Activated CD8-positive, alpha-beta T cell treated with anti-CD3 and anti-CD28 coated beads for 36 hours (primary cell): ENCODE measurements around the gene HSF5. TPM values are rescaled to one million over a fixed set of nuclear protein-coding genes. Genes with fewer than 3 reads are reported as not detected.
A peak's percentile ranks its signal among the peaks of the same experiment; 100 is the strongest.

Experiments
- ATAC-seq: fragments of 200-7000 bp; cut with Tn5 transposase; one replicate; pipeline ENCODE4 v1.10.0; 2021; ENCODE audit warnings: mild to moderate bottlenecking, moderate library complexity
- CTCF ChIA-PET: fragments of 350-600 bp; sonication (Branson Sonifier 250); formaldehyde crosslinking; loops from one replicate; lab custom pipeline; 2021; ENCODE audit warnings: antibody characterized with exemption; lab: Charles Lee
- POLR2A ChIA-PET: fragments of 350-600 bp; sonication (Branson Sonifier 250); formaldehyde crosslinking; loops from one replicate; lab custom pipeline; 2021; ENCODE audit warnings: antibody characterized with exemption; lab: Charles Lee
- DNase-seq: peaks from one replicate; pipeline ENCODE4 v3.0.0-alpha.2; 2020
- H3K27ac Mint-ChIP-seq: one replicate; pipeline ENCODE4 v1.8.0; 2021; ENCODE audit warnings: mild to moderate bottlenecking, mixed read lengths
- H3K27me3 Mint-ChIP-seq: one replicate; pipeline ENCODE4 v1.8.0; 2021; ENCODE audit warnings: mixed read lengths
- H3K36me3 Mint-ChIP-seq: one replicate; pipeline ENCODE4 v1.8.0; 2021; ENCODE audit warnings: low read depth, mixed read lengths
- H3K4me1 Mint-ChIP-seq: one replicate; pipeline ENCODE4 v1.8.0; 2021; ENCODE audit warnings: low read depth, mixed read lengths
- H3K4me3 Mint-ChIP-seq: one replicate; pipeline ENCODE4 v1.8.0; 2021; ENCODE audit warnings: mild to moderate bottlenecking, moderate library complexity, mixed read lengths
- H3K9me3 Mint-ChIP-seq: one replicate; pipeline ENCODE4 v1.8.0; 2021; ENCODE audit warnings: mixed read lengths
- intact Hi-C: fragments of 100-400 bp; cut with micrococcal nuclease; formaldehyde crosslinking; loops from one replicate; pipeline ENCODE4 v1.10.0; 2022
- total RNA-seq, 2 experiments: library from RNA; stranded (reverse); gene quantifications; one replicate each; pipeline ENCODE4 v1.2.3, GENCODE V29; 2021
- TF ChIP-seq, protein P1 (sequence below): fragments of 200-600 bp; IDR thresholded peaks from one replicate; pipeline ENCODE4 v1.8.0; 2022; ENCODE audit warnings: antibody characterized with exemption, mild to moderate bottlenecking

Gene HSF5
- total RNA-seq, 2 experiments from 2014 or later = 3.2 to 3.9 TPM

DNA sequence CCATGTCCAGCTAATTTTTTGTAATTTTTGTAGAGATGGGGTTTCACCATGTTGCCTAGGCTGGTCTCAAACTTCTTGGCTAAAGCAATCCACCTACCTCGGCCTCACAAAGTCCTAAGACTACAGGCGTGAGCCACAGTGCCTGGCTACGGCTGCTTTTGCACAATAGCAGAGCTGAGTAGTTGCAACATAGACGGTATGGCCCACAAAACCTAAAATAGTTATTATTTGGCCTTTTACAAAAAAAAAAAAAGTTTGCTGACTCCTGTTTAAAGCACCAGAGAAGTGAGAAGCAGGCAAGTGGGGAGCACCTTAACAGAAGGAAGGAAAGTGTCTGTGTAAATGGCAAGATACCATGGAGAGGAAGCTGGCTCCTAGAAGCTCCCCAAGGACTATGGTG lies 5.3 kb upstream of the HSF5 start:
- TF ChIP-seq, protein P1, sequence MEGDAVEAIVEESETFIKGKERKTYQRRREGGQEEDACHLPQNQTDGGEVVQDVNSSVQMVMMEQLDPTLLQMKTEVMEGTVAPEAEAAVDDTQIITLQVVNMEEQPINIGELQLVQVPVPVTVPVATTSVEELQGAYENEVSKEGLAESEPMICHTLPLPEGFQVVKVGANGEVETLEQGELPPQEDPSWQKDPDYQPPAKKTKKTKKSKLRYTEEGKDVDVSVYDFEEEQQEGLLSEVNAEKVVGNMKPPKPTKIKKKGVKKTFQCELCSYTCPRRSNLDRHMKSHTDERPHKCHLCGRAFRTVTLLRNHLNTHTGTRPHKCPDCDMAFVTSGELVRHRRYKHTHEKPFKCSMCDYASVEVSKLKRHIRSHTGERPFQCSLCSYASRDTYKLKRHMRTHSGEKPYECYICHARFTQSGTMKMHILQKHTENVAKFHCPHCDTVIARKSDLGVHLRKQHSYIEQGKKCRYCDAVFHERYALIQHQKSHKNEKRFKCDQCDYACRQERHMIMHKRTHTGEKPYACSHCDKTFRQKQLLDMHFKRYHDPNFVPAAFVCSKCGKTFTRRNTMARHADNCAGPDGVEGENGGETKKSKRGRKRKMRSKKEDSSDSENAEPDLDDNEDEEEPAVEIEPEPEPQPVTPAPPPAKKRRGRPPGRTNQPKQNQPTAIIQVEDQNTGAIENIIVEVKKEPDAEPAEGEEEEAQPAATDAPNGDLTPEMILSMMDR = no peak
- CTCF ChIA-PET = interaction anchor here (0.7 to 1.6 kb wide), 3 partner anchors 20 to 190 kb away, joined by 3 to 8 read pairs (median 4); no protein-coding TSS in a partner anchor
- DNase-seq = no peak
- no peaks in the 10 kb centered on the region for H3K9me3 Mint-ChIP-seq
- POLR2A ChIA-PET = interaction anchor here (0.7 to 1.6 kb wide), 8 partner anchors 10 to 149 kb away, joined by 3 to 4 read pairs (median 3); no protein-coding TSS in a partner anchor
- intact Hi-C loops = no loop called here
- H3K27ac Mint-ChIP-seq = peak overlapping the region; percentile 82
- ATAC-seq = no peak
- peaks cover 23% of the 10 kb centered on the region for H3K4me1 Mint-ChIP-seq
- H3K27me3 Mint-ChIP-seq = no peaks in the 10 kb centered on the region
- no peak overlapping the region for H3K4me3 Mint-ChIP-seq
- H3K36me3 Mint-ChIP-seq = peaks cover 69% of the 10 kb centered on the region

- POLR2A ChIA-PET = interaction anchor here (0.7 to 1.7 kb wide), 11 partner anchors 9 to 155 kb away, joined by 3 to 4 read pairs (median 3); no protein-coding TSS in a partner anchor
- intact Hi-C loops = no loop called here
- Mint-ChIP-seq H3K36me3 (peaks cover 70% of the 10 kb centered on the region), H3K9me3 (no peaks in the 10 kb centered on the region), H3K4me1 (peaks cover 24% of the 10 kb centered on the region), H3K27me3 (no peaks in the 10 kb centered on the region), H3K27ac (peak overlapping the region; percentile 82), H3K4me3 (no peak overlapping the region)
- ATAC-seq (peak; percentile 91), DNase-seq (peak; percentile 50)
- CTCF ChIA-PET = interaction anchor here (0.7 to 1.6 kb wide), 3 partner anchors 23 to 175 kb away, joined by 3 to 8 read pairs (median 3); no protein-coding TSS in a partner anchor
- TF ChIP-seq, protein P1 = no peak
Observed at GRCh38 chr17:58492238-58493121, 4.3 kb upstream of the HSF5 start.

DNA sequence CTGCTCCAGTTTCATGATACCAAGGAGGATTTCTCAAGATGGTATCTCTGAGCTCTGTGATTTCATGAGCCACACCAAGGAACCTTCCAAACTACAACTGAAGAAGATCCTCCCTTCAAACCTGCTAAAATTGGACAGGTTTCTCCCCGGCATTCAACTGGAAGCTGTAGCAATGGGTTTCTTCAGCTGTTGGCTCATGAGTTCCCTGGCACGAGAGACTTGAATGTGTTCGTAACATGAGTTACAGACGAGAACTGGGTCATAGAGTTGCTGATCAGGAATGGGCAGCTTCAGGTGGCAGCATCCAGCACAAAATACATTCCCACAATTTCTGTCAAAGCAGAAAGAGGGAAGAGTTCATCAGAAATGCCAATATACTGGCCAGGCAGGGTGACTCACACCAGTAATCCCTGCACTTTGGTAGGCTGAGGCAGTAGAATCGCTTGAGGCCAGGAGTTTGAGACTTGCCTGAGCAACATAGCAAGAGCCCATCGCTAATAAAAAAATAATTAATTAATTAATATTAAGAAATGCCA lies 3.4 kb upstream of the HSF5 start:
- TF ChIP-seq, protein P1 = no peak
- no peak overlapping the region for H3K4me3 Mint-ChIP-seq
- CTCF ChIA-PET = interaction anchor here (0.8 to 1.1 kb wide), 3 partner anchors 24 to 174 kb away, joined by 3 to 6 read pairs (median 3); no protein-coding TSS in a partner anchor
- H3K9me3 Mint-ChIP-seq = no peaks in the 10 kb centered on the region
- peaks cover 24% of the 10 kb centered on the region for H3K4me1 Mint-ChIP-seq
- H3K27ac Mint-ChIP-seq = no peak overlapping the region
- ATAC-seq (no peak), DNase-seq (no peak)
- no peaks in the 10 kb centered on the region for H3K27me3 Mint-ChIP-seq
- POLR2A ChIA-PET = interaction anchor here (0.7 to 1.7 kb wide), 3 partner anchors 17 to 201 kb away, joined by 3 read pairs; partner anchors contain the start of gene RAD51C
- peaks cover 66% of the 10 kb centered on the region for H3K36me3 Mint-ChIP-seq
- intact Hi-C loops = no loop called here

- peak overlapping the region; percentile 43 for H3K4me3 Mint-ChIP-seq
- H3K4me1 Mint-ChIP-seq = peaks cover 23% of the 10 kb centered on the region
- H3K9me3 Mint-ChIP-seq = no peaks in the 10 kb centered on the region
- TF ChIP-seq, protein P1 = no peak
- DNase-seq (no peak), ATAC-seq (no peak)
- no peaks in the 10 kb centered on the region for H3K27me3 Mint-ChIP-seq
- peak overlapping the region; percentile 46 for H3K27ac Mint-ChIP-seq
- POLR2A ChIA-PET = interaction anchor here (0.9 to 1.6 kb wide), 9 partner anchors 8 to 171 kb away, joined by 3 to 8 read pairs (median 4); partner anchors contain the start of gene MTMR4
- CTCF ChIA-PET = interaction anchor here (0.6 to 1.3 kb wide), 16 partner anchors 13 to 346 kb away, joined by 3 to 19 read pairs (median 4); partner anchors contain the start of genes MTMR4, RAD51C and TEX14
- intact Hi-C loops = no loop called here
- H3K36me3 Mint-ChIP-seq = peaks cover 46% of the 10 kb centered on the region
Observed at GRCh38 chr17:58488428-58488890, 251 bp upstream of the HSF5 start.
